ENCODE results near the gene CNGA3. TPM values are rescaled to one million over a fixed set of nuclear protein-coding genes. Genes with fewer than 3 reads are reported as not detected.

Gene CNGA3
- total and polyA plus RNA-seq, 2 of the 8 experiments (the other 6 are each of a cell fraction or from before 2014, with no cell fraction given), result 0.02 TPM; not detected in 1

DNA sequence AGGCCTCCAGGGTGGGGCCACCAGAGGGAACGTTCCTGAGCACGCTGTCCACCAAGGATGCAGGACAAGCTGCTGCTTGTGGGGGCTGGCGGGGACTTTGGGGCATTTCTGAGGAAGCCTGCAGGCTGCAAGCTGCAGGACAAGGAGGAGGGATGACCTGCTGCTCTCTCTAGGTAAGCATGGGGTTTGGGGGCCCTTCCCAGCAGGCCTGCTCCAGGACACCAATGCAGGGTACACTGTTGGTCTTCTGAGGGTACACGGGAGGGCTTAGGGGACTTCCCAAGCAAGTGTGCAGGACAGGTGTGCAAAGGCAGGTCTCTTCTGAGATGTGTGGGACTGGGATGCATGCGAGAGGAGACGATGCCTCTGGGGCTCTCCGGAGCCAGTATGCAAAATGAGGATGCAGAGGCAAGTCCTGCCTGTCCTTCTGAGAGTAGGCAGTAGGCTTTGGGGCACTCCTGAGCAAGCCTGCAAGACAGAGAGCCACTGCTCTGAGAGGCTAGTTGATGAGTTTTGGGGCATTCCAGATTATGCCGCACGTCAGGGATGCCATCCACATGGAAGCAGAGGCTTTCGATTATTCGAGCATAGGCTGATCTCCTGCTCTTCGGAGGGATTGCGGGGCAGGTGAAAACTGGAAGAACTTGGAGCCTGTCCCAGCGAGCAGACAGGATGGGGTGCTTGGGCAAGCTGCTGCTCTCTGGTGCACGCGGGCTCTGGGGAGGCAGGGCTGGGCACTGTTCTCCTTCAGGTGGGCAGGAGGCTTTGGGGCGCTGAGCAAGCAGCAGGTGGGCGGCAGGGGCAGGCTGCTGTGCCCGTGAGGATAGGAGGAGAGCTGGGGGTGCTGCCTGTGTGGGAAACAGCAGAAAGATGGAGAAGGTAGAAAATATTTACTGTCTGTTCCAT, 44.6 kb downstream of the CNGA3 start (continued):
- TF ChIP-seq, protein P1, sequence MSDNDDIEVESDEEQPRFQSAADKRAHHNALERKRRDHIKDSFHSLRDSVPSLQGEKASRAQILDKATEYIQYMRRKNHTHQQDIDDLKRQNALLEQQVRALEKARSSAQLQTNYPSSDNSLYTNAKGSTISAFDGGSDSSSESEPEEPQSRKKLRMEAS (IDR thresholded peaks at IDR 0.05), result no peak
- TF ChIP-seq ASH2L (IDR thresholded peaks at IDR 0.05; ENCODE audit: low read length), result no peak
